Endothelial cell (in vitro differentiated cells): ENCODE results near the gene ATL3. TPM values are rescaled to one million over a fixed set of nuclear protein-coding genes. Genes with fewer than 3 reads are reported as not detected.
"Not testable (repeated sequence)": the region's sequence is repeated elsewhere in the genome, so short reads cannot be mapped to it uniquely, and the experiment has no call there.

Source experiments
- DNase-seq: peaks from one replicate; pipeline ENCODE4 v3.0.0; 2021; ENCODE audit warnings: low spot score
- H3K27ac Mint-ChIP-seq: one replicate; pipeline ENCODE4 v1.8.0; 2021; ENCODE audit warnings: mixed read lengths, inconsistent platforms; ENCODE audit not compliant: unreplicated experiment
- H3K27me3 Mint-ChIP-seq: one replicate; pipeline ENCODE4 v1.8.0; 2021; ENCODE audit warnings: mild to moderate bottlenecking, moderate library complexity, mixed read lengths, inconsistent platforms; ENCODE audit not compliant: unreplicated experiment
- H3K36me3 Mint-ChIP-seq: one replicate; pipeline ENCODE4 v1.8.0; 2021; ENCODE audit warnings: mild to moderate bottlenecking, low read depth, mixed read lengths, inconsistent platforms; ENCODE audit not compliant: unreplicated experiment
- H3K4me1 Mint-ChIP-seq: one replicate; pipeline ENCODE4 v1.8.0; 2021; ENCODE audit warnings: mild to moderate bottlenecking, mixed read lengths, inconsistent platforms; ENCODE audit not compliant: unreplicated experiment
- H3K4me3 Mint-ChIP-seq: one replicate; pipeline ENCODE4 v1.8.0; 2021; ENCODE audit warnings: mild to moderate bottlenecking, mixed read lengths, inconsistent platforms; ENCODE audit not compliant: unreplicated experiment
- H3K9me3 Mint-ChIP-seq: one replicate; pipeline ENCODE4 v1.8.0; 2021; ENCODE audit warnings: mixed read lengths, inconsistent platforms; ENCODE audit not compliant: unreplicated experiment
- total RNA-seq: library from RNA; stranded (reverse); fragmentation: NEBNext Ultra II Directional; extraction: Animal tissue kit (Norgen Biotek cat#: 25700); gene quantifications from one replicate; pipeline ENCODE4 v1.2.1, GENCODE V29; 2021; ENCODE audit not compliant: unreplicated experiment
- TF ChIP-seq, protein P1 (sequence below): fragments of 200-600 bp; sonication (generic); IDR thresholded peaks from one replicate; pipeline ENCODE4 v1.5.0; 2021; ENCODE audit warnings: antibody characterized with exemption; ENCODE audit not compliant: unreplicated experiment

Gene ATL3
- total RNA-seq, 1 donor from 2014 or later: 35.6 TPM

DNA sequence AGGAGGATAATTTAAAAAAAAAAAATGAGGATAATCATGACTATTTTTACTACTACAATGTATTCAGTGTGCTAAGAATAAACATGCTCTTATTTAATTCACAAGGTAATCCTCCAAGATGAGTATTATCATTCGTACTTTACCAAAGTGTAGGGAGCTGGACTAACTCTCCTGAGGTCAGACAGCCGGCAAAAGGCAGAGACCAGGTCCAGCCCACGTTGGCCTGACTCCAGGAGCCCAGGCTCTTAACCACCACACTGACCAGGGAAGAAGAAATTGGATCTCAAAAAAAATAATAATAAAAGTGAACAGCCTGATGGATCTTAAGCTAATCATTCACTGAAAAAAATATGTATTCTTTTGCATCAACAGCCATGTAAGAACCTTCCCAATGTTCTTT, 82.2 kb downstream of the ATL3 start:
- H3K36me3 Mint-ChIP-seq: no peaks in the 10 kb centered on the region
- TF ChIP-seq, protein P1, sequence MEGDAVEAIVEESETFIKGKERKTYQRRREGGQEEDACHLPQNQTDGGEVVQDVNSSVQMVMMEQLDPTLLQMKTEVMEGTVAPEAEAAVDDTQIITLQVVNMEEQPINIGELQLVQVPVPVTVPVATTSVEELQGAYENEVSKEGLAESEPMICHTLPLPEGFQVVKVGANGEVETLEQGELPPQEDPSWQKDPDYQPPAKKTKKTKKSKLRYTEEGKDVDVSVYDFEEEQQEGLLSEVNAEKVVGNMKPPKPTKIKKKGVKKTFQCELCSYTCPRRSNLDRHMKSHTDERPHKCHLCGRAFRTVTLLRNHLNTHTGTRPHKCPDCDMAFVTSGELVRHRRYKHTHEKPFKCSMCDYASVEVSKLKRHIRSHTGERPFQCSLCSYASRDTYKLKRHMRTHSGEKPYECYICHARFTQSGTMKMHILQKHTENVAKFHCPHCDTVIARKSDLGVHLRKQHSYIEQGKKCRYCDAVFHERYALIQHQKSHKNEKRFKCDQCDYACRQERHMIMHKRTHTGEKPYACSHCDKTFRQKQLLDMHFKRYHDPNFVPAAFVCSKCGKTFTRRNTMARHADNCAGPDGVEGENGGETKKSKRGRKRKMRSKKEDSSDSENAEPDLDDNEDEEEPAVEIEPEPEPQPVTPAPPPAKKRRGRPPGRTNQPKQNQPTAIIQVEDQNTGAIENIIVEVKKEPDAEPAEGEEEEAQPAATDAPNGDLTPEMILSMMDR: no peak
- no peak overlapping the region for H3K4me3 Mint-ChIP-seq
- H3K27me3 Mint-ChIP-seq: no peaks in the 10 kb centered on the region
- H3K27ac Mint-ChIP-seq: no peak overlapping the region
- no peaks in the 10 kb centered on the region for H3K4me1 Mint-ChIP-seq
- no peaks in the 10 kb centered on the region for H3K9me3 Mint-ChIP-seq
- no peak for DNase-seq

DNA sequence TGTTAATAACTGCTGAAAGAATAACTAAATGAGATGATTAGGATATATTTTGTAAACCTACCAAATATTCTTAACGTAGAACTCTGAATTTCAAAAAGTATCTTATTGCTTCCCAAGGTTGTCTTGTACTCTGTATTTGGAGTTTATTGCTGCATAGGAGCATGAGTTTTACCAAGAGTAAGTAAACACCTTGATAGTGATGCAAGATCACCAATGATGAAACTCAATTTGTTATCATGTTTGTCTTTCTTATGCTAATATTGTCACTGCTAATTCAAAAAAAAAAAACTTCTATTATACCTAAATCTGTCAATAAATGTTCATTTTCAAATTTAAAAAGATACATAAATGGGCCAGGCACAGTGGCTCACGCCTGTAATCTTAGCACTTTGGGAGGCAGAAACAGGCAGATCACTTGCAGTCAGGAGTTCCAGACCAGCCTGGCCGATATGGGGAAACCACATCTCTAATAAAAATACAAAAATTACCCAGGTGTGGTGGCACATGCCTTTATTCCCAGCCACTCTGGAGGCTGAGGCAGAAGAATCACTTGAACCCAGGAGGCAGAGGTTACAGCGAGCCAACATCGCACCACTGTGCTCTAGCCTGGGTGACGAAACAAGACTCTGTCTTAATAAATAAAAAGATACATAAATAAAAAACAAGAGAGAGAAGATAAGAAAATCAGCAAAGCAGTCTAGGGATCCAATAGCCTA, 84.6 kb downstream of the ATL3 start:
- Mint-ChIP-seq H3K4me3 (no peak overlapping the region), H3K27ac (no peak overlapping the region), H3K36me3 (peaks cover 7% of the 10 kb centered on the region)

DNA sequence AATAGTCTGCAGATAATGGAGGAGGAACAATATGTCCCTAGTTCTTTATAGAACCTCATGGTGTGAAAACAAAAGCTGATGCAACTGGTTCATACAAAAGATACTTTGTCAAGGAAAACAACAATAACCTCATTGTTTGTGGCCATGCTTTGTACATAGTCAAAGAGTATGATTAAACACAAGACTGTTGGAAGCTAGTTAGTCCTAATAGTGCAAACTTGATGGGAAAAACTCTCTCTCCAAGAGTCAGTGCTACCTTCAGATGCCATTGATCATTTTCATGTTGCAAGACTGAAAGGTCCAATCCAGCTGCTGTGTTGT, 87.9 kb downstream of the ATL3 start:
- Mint-ChIP-seq H3K4me1 (no peaks in the 10 kb centered on the region), H3K4me3 (no peak overlapping the region), H3K27ac (no peak overlapping the region), H3K9me3 (peaks cover 11% of the 10 kb centered on the region), H3K27me3 (peaks cover 1% of the 10 kb centered on the region), H3K36me3 (peaks cover 18% of the 10 kb centered on the region)
- TF ChIP-seq, protein P1: no peak
- DNase-seq: no peak

More for the DNA sequence above, 84.6 kb downstream of the ATL3 start:
- H3K9me3 Mint-ChIP-seq: peaks cover 3% of the 10 kb centered on the region
- no peaks in the 10 kb centered on the region for H3K4me1 Mint-ChIP-seq
- DNase-seq: no peak
- peaks cover 1% of the 10 kb centered on the region for H3K27me3 Mint-ChIP-seq
- TF ChIP-seq, protein P1: no peak

DNA sequence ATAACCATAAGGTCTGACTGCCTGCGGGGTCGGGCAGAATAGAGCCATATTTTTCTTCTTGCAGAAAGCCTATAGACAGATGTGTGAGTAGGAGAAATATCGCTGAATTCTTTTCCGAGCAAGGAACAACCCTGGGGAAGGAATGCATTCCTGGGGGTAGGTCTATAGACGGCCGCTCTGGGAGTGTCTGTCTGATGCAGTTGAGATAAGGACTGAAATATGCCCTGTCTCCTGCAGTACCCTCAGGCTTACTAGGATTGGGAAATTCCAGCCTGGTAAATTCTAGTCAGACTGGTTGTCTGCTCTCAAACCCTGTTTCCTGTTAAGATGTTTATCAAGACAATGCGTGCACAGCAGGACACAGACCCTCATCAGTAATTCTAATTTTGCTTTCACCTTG, 90.0 kb downstream of the ATL3 start:
- Mint-ChIP-seq H3K9me3 (peaks cover 11% of the 10 kb centered on the region), H3K36me3 (peaks cover 18% of the 10 kb centered on the region)
- not testable (repeated sequence) for DNase-seq, H3K27ac Mint-ChIP-seq, H3K4me3 Mint-ChIP-seq, H3K27me3 Mint-ChIP-seq, H3K4me1 Mint-ChIP-seq

DNA sequence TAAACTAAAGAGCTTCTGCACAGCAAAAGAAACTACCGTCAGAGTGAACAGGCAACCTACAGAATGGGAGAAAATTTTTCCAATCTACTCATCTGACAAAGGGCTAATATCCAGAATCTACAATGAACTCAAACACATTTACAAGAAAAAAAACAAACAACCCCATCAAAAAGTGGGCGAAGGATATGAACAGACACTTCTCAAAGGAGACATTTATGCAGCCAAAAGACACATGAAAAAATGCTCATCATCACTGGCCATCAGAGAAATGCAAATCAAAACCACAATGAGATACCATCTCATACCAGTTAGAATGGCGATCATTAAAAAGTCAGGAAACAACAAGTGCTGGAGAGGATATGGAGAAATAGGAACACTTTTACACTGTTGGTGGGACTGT, 92.3 kb downstream of the ATL3 start:
- not testable (repeated sequence) for H3K4me3 Mint-ChIP-seq, DNase-seq, H3K27ac Mint-ChIP-seq, H3K27me3 Mint-ChIP-seq, H3K4me1 Mint-ChIP-seq
- Mint-ChIP-seq H3K9me3 (peaks cover 11% of the 10 kb centered on the region), H3K36me3 (peaks cover 26% of the 10 kb centered on the region)

DNA sequence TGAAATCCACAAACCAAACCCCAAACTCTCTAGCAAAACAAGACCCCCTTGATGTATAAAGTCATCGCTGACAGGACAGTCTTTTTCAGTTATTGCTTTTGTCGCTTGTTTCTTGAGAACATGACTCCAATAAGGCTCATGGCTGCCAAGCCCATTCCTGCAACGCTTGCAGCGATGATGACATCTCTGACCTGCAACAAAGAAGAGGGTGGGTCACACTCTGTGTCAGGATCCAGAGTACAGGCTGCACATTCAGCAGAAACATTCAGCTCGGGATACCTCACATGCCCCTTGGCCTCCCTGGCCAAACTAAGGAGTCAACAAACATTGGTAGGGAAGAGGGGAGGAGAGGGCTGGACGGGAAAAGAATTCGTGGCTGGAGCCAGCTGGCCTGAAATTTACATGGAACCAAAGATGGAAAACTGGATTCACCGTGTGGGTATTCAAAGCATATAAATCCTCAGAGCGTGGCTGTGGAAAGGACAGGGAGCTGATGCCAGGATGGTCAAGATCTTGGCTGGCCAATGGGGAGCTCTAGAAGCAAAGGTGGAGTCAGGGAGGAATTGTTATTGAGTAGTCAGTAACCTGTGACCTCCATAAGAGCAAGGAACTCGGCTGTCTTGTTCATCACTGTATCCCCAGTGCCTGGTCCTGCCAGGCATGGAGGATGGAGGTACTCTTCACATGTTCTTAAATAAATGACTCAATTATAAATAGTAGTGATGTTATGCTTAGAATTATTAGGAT, 96.1 kb downstream of the ATL3 start:
- Mint-ChIP-seq H3K4me3 (no peak overlapping the region), H3K36me3 (peaks cover 12% of the 10 kb centered on the region), H3K9me3 (no peaks in the 10 kb centered on the region), H3K27ac (no peak overlapping the region), H3K4me1 (no peaks in the 10 kb centered on the region), H3K27me3 (no peaks in the 10 kb centered on the region)
- TF ChIP-seq, protein P1: no peak
- DNase-seq: no peak
